ENCODE measurements around the gene CCT7.

CCT7 gene

DNA sequence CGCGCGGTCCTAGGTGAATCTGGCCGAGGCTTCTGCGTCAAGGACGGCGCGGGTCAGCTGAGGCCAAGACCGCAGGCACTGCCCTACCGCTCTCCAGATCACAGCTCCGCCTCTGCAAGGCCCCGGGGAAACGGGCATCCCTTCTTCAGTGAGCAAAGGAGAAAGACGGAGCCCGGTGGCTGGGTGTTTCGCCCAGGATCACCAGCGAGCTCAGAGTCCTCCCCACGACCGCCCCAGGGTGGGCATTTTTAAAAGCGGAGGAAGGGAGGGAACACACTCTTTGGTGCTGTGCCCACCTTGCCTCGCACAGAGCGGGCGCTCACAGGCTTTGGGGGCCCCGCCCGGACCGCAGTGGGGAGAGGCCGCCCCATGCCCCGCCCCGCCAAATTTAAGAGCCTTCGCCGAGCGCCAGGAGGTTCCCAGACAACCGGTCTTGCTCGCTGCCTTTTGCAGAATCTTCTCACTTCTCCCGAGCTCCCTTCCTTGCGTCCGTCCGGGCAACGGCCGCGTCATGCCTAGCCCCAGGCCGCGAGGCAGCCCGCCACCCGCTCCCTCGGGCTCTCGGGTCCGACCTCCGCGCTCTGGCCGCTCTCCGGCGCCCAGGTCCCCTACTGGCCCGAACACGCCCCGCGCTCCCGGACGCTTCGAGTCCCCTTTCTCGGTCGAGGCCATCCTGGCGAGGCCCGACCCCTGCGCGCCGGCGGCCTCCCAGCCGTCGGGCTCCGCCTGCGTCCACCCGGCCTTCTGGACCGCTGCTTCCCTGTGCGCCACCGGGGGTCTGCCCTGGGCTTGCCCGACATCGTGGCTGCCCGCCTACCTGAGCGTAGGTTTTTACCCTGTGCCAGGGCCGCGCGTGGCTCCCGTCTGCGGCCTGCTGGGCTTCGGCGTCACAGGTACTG is 31.7 kb upstream of the CCT7 start, which contains the start of gene NOTO:
Gene NOTO (plus strand): TSS at position 419 of the 899 bp plus-strand sequence. CDS start 93 bp downstream, at position 512.
- peak within 1 kb of the TSS; percentile 22 to 42 for H3K4me3 ChIP-seq
- no peak for DNase-seq
- peaks cover 0 to 19% (median 15%) of the 10 kb centered on the region in 4 donors for H3K4me1 ChIP-seq
- H3K27ac ChIP-seq: no peak within 1 kb of the TSS
- H3K27me3 ChIP-seq: peaks cover 0 to 63% of the 10 kb centered on the region in 2 donors
- TF ChIP-seq, protein P1, sequence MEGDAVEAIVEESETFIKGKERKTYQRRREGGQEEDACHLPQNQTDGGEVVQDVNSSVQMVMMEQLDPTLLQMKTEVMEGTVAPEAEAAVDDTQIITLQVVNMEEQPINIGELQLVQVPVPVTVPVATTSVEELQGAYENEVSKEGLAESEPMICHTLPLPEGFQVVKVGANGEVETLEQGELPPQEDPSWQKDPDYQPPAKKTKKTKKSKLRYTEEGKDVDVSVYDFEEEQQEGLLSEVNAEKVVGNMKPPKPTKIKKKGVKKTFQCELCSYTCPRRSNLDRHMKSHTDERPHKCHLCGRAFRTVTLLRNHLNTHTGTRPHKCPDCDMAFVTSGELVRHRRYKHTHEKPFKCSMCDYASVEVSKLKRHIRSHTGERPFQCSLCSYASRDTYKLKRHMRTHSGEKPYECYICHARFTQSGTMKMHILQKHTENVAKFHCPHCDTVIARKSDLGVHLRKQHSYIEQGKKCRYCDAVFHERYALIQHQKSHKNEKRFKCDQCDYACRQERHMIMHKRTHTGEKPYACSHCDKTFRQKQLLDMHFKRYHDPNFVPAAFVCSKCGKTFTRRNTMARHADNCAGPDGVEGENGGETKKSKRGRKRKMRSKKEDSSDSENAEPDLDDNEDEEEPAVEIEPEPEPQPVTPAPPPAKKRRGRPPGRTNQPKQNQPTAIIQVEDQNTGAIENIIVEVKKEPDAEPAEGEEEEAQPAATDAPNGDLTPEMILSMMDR (IDR thresholded peaks at IDR 0.05): no peak
- intact Hi-C loops (cut with DNase I; ENCODE audit: low total_unique reads): no loop called here
- no peaks in the 10 kb centered on the region for H3K9me3 ChIP-seq
- no peaks in the 10 kb centered on the region for H3K36me3 ChIP-seq

DNA sequence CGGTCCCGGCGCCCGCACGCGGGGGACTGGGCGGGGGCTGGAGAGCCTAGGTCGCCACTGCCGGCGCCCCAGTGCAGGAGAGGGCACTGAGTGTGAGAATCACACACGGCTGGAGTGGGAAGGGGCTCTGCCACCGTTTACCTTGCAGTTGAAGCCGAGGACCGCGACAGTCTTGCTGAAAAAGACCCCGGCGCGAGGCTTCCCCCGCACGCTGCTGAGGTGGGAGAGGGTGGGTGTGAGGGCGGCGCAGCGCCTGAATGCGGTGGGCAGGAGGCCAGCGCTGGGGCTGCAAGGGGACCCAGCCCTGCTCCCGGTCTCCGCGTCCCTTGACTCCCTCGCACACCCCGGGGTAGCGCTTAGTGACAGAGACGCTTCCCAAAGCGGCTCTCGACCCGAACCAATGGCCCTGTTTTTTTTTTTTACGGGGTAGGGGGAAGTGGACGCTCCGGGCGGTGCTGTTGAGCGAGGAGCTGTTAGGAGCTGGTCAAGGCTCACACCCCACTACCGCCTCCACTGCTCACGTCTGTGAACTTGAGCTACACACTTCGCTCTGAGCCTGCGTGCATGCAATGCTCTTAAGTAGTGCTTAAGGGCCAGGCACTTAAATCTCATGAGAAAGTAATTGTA is 30.9 kb upstream of the CCT7 start:
- Histone ChIP-seq H3K27ac (no peak overlapping the region), H3K36me3 (no peaks in the 10 kb centered on the region), H3K4me3 (peak overlapping the region in 1 of 2 donors; percentile 42), H3K9me3 (no peaks in the 10 kb centered on the region), H3K27me3 (peaks cover 0 to 61% of the 10 kb centered on the region in 2 donors), H3K4me1 (peaks cover 0 to 19% (median 15%) of the 10 kb centered on the region in 4 donors)
- DNase-seq: no peak
- intact Hi-C loops (cut with DNase I; ENCODE audit: low total_unique reads): no loop called here
- TF ChIP-seq, protein P1 (IDR thresholded peaks at IDR 0.05): no peak

DNA sequence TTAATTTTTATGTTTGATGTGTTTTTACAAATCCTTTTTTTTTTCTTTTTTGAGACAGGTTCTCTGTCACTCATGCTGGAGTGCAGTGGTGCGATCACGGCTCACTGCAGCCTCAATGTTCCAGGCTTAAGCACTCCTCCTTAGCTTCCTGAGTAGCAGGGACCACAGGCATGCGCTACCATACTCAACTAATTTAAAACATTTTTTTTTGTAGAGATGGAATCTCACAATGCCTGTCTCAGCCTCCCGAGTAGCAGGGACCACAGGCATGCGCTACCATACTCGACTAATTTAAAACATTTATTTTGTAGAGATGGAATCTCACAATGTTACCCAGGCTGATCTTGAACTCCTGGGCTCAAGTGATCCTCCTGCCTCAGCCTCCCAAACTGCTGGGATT is 28.5 kb upstream of the CCT7 start:
- Histone ChIP-seq H3K4me3 (no peak overlapping the region), H3K4me1 (peaks cover 0 to 19% (median 15%) of the 10 kb centered on the region in 4 donors), H3K36me3 (no peaks in the 10 kb centered on the region), H3K27ac (no peak overlapping the region), H3K27me3 (peaks cover 0 to 39% of the 10 kb centered on the region in 2 donors), H3K9me3 (no peaks in the 10 kb centered on the region)
- TF ChIP-seq, protein P1 (IDR thresholded peaks at IDR 0.05): no peak
- no peak for DNase-seq
- intact Hi-C loops (cut with DNase I; ENCODE audit: low total_unique reads): no loop called here

DNA sequence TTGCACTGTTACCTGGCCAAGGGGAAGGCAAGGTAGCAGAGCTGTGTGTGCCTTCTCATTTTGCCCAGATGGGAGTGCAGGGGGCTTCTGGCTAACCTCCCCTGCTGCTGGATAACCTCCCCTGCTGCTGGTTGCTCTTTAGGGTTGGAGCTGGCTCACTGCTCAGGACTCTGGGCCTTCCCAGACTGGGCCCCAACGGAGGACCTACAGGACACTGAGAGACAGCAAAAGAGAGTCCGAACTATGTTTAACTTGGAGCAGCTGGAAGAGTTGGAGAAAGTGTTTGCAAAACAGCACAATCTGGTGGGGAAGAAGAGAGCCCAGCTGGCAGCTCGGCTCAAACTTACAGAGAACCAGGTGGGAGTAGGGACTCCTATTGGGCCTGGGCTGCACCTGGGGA is 25.9 kb upstream of the CCT7 start:
- Histone ChIP-seq H3K9me3 (no peaks in the 10 kb centered on the region), H3K4me1 (peaks cover 0 to 19% (median 12%) of the 10 kb centered on the region in 4 donors), H3K27me3 (peaks cover 0 to 14% of the 10 kb centered on the region in 2 donors), H3K4me3 (no peak overlapping the region), H3K36me3 (no peaks in the 10 kb centered on the region), H3K27ac (no peak overlapping the region)
- intact Hi-C loops (cut with DNase I; ENCODE audit: low total_unique reads): no loop called here
- TF ChIP-seq, protein P1 (IDR thresholded peaks at IDR 0.05): no peak
- DNase-seq: no peak

DNA sequence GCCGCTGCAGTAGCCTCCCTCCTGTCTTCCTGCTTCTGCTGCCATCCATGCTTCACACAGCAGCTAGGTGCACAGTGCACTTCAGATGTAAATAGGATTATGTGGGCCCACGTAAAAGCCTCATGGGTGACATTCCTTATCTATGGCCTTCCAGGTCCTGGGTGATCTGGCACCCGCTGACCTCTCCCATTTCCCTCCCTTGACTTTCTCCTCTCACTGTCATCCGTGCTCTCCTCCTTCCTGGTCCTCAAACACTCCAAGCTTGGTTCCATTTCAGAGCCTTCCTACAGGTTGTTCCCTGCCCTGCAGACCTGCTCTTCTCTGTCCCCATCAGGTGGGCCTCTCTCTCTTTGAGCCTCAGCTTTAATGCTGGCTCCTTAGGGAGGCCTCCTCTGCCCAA is 24.1 kb upstream of the CCT7 start:
- no peak overlapping the region for H3K4me3 ChIP-seq
- no peak overlapping the region for H3K27ac ChIP-seq
- H3K27me3 ChIP-seq: peaks cover 0 to 2% of the 10 kb centered on the region in 2 donors
- H3K4me1 ChIP-seq: peaks cover 0 to 32% (median 17%) of the 10 kb centered on the region in 4 donors
- TF ChIP-seq, protein P1 (IDR thresholded peaks at IDR 0.05): no peak
- H3K36me3 ChIP-seq: no peaks in the 10 kb centered on the region
- H3K9me3 ChIP-seq: no peaks in the 10 kb centered on the region
- no peak for DNase-seq
- intact Hi-C loops (cut with DNase I; ENCODE audit: low total_unique reads): no loop called here

Data from tibial artery (tissue), 4 donors.